D721Med (cell line): ENCODE data around the gene RBM18.

Source experiments
- DNase-seq: peaks from one replicate; pipeline ENCODE4 v3.0.0; 2011; ENCODE audit warnings: low spot score; ENCODE audit not compliant: insufficient read length
- FAIRE-seq: peaks from 2 replicates; lab custom pipeline; 2011; peaks lifted over from hg19 to GRCh38; lab: Jason Lieb, UNC
- TF ChIP-seq, protein P1 (sequence below): IDR thresholded peaks from 2 replicates; pipeline ENCODE4 v1.5.1; 2012; ENCODE audit warnings: mild to moderate bottlenecking, control low read depth; ENCODE audit not compliant: insufficient read depth; ENCODE audit errors: missing control alignments

Gene RBM18

GRCh38 chr9:122223435-122223834 lies 41.2 kb downstream of the RBM18 start:
- TF ChIP-seq, protein P1, sequence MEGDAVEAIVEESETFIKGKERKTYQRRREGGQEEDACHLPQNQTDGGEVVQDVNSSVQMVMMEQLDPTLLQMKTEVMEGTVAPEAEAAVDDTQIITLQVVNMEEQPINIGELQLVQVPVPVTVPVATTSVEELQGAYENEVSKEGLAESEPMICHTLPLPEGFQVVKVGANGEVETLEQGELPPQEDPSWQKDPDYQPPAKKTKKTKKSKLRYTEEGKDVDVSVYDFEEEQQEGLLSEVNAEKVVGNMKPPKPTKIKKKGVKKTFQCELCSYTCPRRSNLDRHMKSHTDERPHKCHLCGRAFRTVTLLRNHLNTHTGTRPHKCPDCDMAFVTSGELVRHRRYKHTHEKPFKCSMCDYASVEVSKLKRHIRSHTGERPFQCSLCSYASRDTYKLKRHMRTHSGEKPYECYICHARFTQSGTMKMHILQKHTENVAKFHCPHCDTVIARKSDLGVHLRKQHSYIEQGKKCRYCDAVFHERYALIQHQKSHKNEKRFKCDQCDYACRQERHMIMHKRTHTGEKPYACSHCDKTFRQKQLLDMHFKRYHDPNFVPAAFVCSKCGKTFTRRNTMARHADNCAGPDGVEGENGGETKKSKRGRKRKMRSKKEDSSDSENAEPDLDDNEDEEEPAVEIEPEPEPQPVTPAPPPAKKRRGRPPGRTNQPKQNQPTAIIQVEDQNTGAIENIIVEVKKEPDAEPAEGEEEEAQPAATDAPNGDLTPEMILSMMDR: no peak
- FAIRE-seq (no peak), DNase-seq (no peak)

- TF ChIP-seq, protein P1: no peak
- FAIRE-seq (no peak), DNase-seq (no peak)
Measured at GRCh38 chr9:122222791-122223190, 41.8 kb downstream of the RBM18 start.

DNA sequence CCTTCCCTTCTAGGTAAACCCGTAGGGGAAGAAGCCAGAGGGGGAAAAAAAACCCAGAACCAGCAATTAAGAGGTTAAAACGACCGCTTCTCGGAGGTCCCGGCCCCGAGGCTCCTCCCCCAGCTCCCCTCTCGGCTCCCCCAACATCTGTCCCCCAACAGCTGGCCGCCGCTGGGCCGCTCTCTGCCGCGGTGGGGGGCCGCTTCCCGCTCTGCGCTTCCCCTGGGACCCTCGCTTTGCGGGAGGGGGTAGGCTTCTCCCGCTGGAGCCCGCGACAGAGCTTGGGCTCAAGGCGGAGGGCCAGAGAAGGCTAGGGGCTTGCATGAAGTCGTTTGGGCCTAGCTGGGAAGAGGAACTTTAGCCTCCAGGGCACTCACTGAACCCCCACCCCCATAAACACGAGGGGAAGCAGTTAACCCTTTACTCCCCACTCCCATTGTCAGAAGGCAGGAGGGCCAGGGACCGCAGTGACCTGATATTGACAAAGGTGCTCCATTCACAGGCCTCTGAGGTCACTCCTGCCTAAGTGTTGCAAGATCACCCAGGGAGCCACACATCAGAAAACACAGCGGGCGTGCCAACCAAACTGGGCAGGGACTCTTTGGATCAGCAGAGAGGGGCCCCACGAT lies 43.3 kb downstream of the RBM18 start:
- no peak for DNase-seq
- no peak for FAIRE-seq
- TF ChIP-seq, protein P1: no peak

DNA sequence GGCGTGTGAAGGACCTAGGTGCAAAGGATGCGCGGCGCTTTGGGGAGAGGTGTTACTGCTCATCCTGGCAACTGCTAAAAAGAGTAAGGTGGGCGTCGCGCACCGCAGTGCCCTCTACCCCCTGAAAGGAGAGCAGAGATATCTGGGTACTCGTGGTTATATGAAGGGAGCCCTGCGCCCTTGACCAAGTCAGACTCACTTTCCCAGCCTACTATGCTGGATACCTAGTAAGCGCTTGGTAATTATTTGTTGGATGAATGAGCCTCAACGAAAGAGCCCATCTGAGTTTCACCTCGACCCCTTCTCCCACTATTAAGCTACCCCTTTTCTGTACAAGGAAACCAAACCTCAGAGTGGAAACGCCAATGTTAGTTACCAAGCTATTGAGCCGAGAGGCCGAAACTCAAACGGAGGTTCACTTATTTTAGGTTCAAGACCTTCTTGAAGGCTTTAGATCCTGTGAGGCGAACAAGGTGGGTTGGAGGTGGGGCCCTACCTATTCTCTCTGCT lies 43.9 kb downstream of the RBM18 start:
- TF ChIP-seq, protein P1: no peak
- no peak for FAIRE-seq
- DNase-seq: no peak

GRCh38 chr9:122219856-122220672 lies 44.6 kb downstream of the RBM18 start:
- TF ChIP-seq, protein P1: no peak
- DNase-seq (no peak), FAIRE-seq (no peak)

- FAIRE-seq: no peak
- TF ChIP-seq, protein P1: no peak
Measured at GRCh38 chr9:122218935-122219855, 45.4 kb downstream of the RBM18 start.

More at GRCh38 chr9:122218935-122219855, 45.4 kb downstream of the RBM18 start:
- DNase-seq: no peak
